WTC11 (cell line): ENCODE data around the gene ELOVL2. TPM values are rescaled to one million over a fixed set of nuclear protein-coding genes. Genes with fewer than 3 reads are reported as not detected.

Source experiments
- ATAC-seq: fragments of 200-7000 bp; cut with Tn5 transposase; 2 replicates; pipeline ENCODE4 v1.10.0; 2021; ENCODE audit warnings: mild to moderate bottlenecking, moderate library complexity
- CTCF ChIA-PET: fragments of 300-600 bp; sonication (Branson Sonifier 250); formaldehyde crosslinking; loops from one replicate; lab custom pipeline; 2021; ENCODE audit warnings: antibody characterized with exemption; lab: Charles Lee
- POLR2A ChIA-PET: fragments of 350-600 bp; sonication (Branson Sonifier 250); formaldehyde crosslinking; loops from one replicate; lab custom pipeline; 2021; ENCODE audit warnings: antibody characterized with exemption; lab: Charles Lee
- DNase-seq: peaks from one replicate; pipeline ENCODE4 v3.0.0; 2021; ENCODE audit warnings: low spot score
- H3K27ac Mint-ChIP-seq: 2 replicates; pipeline ENCODE4 v1.8.0; 2021; ENCODE audit warnings: mixed read lengths
- H3K27me3 Mint-ChIP-seq: 2 replicates; pipeline ENCODE4 v1.8.0; 2021; ENCODE audit warnings: low read depth, mild to moderate bottlenecking, moderate library complexity, mixed read lengths
- H3K36me3 Mint-ChIP-seq: 2 replicates; pipeline ENCODE4 v1.8.0; 2021; ENCODE audit warnings: mixed read lengths
- H3K4me1 Mint-ChIP-seq: 2 replicates; pipeline ENCODE4 v1.8.0; 2022; ENCODE audit warnings: mixed read lengths
- H3K4me3 Mint-ChIP-seq: 2 replicates; pipeline ENCODE4 v1.8.0; 2021; ENCODE audit warnings: mild to moderate bottlenecking, moderate library complexity, mixed read lengths
- H3K9me3 Mint-ChIP-seq: 2 replicates; pipeline ENCODE4 v1.8.0; 2021; ENCODE audit warnings: mixed read lengths
- CBFB ChIP-seq: sonication (generic); formaldehyde crosslinking; IDR thresholded peaks from 2 replicates; pipeline ENCODE4 v1.8.1; 2022; ENCODE audit warnings: mild to moderate bottlenecking, low read depth, missing genetic modification reagents
- CREB1 ChIP-seq: sonication (generic); formaldehyde crosslinking; IDR thresholded peaks from 2 replicates; pipeline ENCODE4 v1.8.0; 2023; ENCODE audit warnings: mild to moderate bottlenecking, missing genetic modification reagents
- JUN ChIP-seq: sonication (generic); formaldehyde crosslinking; IDR thresholded peaks from 2 replicates; pipeline ENCODE4 v1.8.0; 2023; ENCODE audit warnings: mild to moderate bottlenecking, missing genetic modification reagents
- NR2C2 ChIP-seq: sonication (generic); formaldehyde crosslinking; IDR thresholded peaks from 2 replicates; pipeline ENCODE4 v1.8.0; 2022; ENCODE audit warnings: mild to moderate bottlenecking, missing genetic modification reagents
- SMAD4 ChIP-seq: sonication (generic); formaldehyde crosslinking; IDR thresholded peaks from 2 replicates; pipeline ENCODE4 v1.8.0; 2022; ENCODE audit warnings: mild to moderate bottlenecking, missing genetic modification reagents
- SOX15 ChIP-seq: fragments of 250-450 bp; sonication (Bioruptor Pico); IDR thresholded peaks from 2 replicates; pipeline ENCODE4 v1.9.0; 2021; ENCODE audit warnings: mild to moderate bottlenecking
- SP1 ChIP-seq: sonication (generic); formaldehyde crosslinking; conservative IDR thresholded peaks from 2 replicates; pipeline ENCODE4 v1.8.1; 2022; ENCODE audit warnings: missing genetic modification reagents
- ZNF263 ChIP-seq: sonication (generic); formaldehyde crosslinking; IDR thresholded peaks from 2 replicates; pipeline ENCODE4 v1.8.1; 2022; ENCODE audit warnings: low read depth, mild to moderate bottlenecking, moderate library complexity, missing genetic modification reagents
- ZNF416 ChIP-seq: fragments of 250-450 bp; sonication (Bioruptor Pico); IDR thresholded peaks from 2 replicates; pipeline ENCODE4 v1.9.0; 2021; ENCODE audit warnings: mild to moderate bottlenecking, inconsistent platforms
- total RNA-seq: library from RNA; stranded (reverse); gene quantifications from 3 replicates; pipeline ENCODE4 v1.2.3, GENCODE V29; 2021
- TF ChIP-seq, protein P1 (sequence below): sonication (generic); formaldehyde crosslinking; IDR thresholded peaks from 2 replicates; pipeline ENCODE4 v1.8.1; 2022; ENCODE audit warnings: low read depth, mild to moderate bottlenecking, moderate library complexity, missing genetic modification reagents, borderline replicate concordance
- TF ChIP-seq, protein P2 (sequence below): sonication (generic); formaldehyde crosslinking; IDR thresholded peaks from 2 replicates; pipeline ENCODE4 v1.8.1; 2023; ENCODE audit warnings: mild to moderate bottlenecking, missing genetic modification reagents
- TF ChIP-seq, protein P3 (sequence below): sonication (generic); formaldehyde crosslinking; conservative IDR thresholded peaks from 2 replicates; pipeline ENCODE4 v1.8.1; 2023; ENCODE audit warnings: mild to moderate bottlenecking, low read depth, missing genetic modification reagents, moderate library complexity
- TF ChIP-seq, protein P4 (sequence below): sonication (generic); formaldehyde crosslinking; IDR thresholded peaks from 2 replicates; pipeline ENCODE4 v1.8.1; 2023; ENCODE audit warnings: mild to moderate bottlenecking, missing genetic modification reagents
- TF ChIP-seq, protein P5 (sequence below): sonication (generic); formaldehyde crosslinking; conservative IDR thresholded peaks from 2 replicates; pipeline ENCODE4 v1.8.1; 2022; ENCODE audit warnings: mild to moderate bottlenecking, missing genetic modification reagents
- TF ChIP-seq, protein P6 (sequence below): sonication (generic); formaldehyde crosslinking; IDR thresholded peaks from 2 replicates; pipeline ENCODE4 v1.8.1; 2022; ENCODE audit warnings: missing genetic modification reagents, borderline replicate concordance
- TF ChIP-seq, protein P7 (sequence below): sonication (generic); formaldehyde crosslinking; IDR thresholded peaks from 2 replicates; pipeline ENCODE4 v1.8.0; 2023; ENCODE audit warnings: mild to moderate bottlenecking, missing genetic modification reagents
- TF ChIP-seq, protein P8 (sequence below): fragments of 250-450 bp; sonication (Bioruptor Pico); IDR thresholded peaks from 2 replicates; pipeline ENCODE4 v1.9.0; 2021; ENCODE audit warnings: mild to moderate bottlenecking
- TF ChIP-seq, protein P9 (sequence below): sonication (generic); formaldehyde crosslinking; IDR thresholded peaks from 2 replicates; pipeline ENCODE4 v1.8.1; 2022; ENCODE audit warnings: mild to moderate bottlenecking, moderate library complexity, missing genetic modification reagents

Gene ELOVL2
- total RNA-seq, 1 experiment from 2014 or later, result 2.0 TPM

DNA sequence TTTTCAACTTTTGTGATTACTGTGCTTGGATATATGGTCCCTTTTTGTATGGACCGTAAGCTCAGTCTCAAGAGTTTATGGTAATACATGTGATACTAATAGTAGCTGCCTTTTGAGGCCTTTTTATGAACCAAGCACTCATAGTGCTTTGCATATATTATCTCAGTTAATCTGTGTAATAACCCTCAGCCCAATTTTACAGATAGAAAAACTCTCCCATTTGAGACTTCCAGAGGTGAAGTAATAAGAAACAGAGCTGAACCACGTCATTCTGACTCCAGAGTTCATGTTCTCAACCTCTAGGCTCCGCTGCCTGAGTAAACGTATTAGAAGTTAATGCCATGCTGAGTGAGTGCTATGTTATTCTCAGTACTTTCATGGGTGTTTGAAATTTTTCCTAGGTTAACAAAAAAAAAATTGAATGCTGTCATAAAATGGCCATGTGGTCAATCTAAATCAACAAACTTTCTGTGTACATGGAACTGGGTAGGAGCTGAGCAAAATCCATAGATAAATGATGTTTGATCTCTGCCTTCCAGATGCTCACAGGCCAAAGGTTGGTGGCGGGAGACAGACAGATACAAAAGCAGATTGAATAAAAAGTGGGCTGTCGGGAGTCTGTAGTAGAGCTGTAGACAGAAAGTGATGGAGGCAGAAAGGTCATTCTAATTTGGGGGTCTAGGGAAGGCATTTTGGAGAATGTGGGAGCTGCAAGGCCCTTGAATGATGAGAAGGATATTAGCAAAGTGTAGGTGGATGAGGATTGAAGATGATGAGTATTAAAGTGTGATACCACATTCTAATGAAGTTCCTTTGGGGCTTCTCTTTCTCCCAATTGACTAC lies 22.6 kb upstream of the ELOVL2 start:
- DNase-seq, result no peak
- no peaks in the 10 kb centered on the region for H3K9me3 Mint-ChIP-seq
- ChIA-PET CTCF (interaction anchor here (0.7 to 5.2 kb wide), 7 partner anchors 10 to 180 kb away, joined by 3 to 34 read pairs (median 4); partner anchors contain the start of genes ELOVL2 and SYCP2L), POLR2A (no interaction called here)
- no peak for ATAC-seq
- TF ChIP-seq, protein P1, sequence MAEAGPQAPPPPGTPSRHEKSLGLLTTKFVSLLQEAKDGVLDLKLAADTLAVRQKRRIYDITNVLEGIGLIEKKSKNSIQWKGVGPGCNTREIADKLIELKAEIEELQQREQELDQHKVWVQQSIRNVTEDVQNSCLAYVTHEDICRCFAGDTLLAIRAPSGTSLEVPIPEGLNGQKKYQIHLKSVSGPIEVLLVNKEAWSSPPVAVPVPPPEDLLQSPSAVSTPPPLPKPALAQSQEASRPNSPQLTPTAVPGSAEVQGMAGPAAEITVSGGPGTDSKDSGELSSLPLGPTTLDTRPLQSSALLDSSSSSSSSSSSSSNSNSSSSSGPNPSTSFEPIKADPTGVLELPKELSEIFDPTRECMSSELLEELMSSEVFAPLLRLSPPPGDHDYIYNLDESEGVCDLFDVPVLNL (CRISPR knock-in tag), result no peak
- TF ChIP-seq, protein P2, sequence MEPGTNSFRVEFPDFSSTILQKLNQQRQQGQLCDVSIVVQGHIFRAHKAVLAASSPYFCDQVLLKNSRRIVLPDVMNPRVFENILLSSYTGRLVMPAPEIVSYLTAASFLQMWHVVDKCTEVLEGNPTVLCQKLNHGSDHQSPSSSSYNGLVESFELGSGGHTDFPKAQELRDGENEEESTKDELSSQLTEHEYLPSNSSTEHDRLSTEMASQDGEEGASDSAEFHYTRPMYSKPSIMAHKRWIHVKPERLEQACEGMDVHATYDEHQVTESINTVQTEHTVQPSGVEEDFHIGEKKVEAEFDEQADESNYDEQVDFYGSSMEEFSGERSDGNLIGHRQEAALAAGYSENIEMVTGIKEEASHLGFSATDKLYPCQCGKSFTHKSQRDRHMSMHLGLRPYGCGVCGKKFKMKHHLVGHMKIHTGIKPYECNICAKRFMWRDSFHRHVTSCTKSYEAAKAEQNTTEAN (CRISPR knock-in tag), result no peak
- TF ChIP-seq ZNF263, result no peak
- TF ChIP-seq, protein P3, sequence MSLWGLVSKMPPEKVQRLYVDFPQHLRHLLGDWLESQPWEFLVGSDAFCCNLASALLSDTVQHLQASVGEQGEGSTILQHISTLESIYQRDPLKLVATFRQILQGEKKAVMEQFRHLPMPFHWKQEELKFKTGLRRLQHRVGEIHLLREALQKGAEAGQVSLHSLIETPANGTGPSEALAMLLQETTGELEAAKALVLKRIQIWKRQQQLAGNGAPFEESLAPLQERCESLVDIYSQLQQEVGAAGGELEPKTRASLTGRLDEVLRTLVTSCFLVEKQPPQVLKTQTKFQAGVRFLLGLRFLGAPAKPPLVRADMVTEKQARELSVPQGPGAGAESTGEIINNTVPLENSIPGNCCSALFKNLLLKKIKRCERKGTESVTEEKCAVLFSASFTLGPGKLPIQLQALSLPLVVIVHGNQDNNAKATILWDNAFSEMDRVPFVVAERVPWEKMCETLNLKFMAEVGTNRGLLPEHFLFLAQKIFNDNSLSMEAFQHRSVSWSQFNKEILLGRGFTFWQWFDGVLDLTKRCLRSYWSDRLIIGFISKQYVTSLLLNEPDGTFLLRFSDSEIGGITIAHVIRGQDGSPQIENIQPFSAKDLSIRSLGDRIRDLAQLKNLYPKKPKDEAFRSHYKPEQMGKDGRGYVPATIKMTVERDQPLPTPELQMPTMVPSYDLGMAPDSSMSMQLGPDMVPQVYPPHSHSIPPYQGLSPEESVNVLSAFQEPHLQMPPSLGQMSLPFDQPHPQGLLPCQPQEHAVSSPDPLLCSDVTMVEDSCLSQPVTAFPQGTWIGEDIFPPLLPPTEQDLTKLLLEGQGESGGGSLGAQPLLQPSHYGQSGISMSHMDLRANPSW (CRISPR knock-in tag), result no peak
- TF ChIP-seq, protein P4, sequence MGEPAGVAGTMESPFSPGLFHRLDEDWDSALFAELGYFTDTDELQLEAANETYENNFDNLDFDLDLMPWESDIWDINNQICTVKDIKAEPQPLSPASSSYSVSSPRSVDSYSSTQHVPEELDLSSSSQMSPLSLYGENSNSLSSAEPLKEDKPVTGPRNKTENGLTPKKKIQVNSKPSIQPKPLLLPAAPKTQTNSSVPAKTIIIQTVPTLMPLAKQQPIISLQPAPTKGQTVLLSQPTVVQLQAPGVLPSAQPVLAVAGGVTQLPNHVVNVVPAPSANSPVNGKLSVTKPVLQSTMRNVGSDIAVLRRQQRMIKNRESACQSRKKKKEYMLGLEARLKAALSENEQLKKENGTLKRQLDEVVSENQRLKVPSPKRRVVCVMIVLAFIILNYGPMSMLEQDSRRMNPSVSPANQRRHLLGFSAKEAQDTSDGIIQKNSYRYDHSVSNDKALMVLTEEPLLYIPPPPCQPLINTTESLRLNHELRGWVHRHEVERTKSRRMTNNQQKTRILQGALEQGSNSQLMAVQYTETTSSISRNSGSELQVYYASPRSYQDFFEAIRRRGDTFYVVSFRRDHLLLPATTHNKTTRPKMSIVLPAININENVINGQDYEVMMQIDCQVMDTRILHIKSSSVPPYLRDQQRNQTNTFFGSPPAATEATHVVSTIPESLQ, result no peak
- no peak for TF ChIP-seq JUN (CRISPR knock-in tag)
- TF ChIP-seq, protein P5, sequence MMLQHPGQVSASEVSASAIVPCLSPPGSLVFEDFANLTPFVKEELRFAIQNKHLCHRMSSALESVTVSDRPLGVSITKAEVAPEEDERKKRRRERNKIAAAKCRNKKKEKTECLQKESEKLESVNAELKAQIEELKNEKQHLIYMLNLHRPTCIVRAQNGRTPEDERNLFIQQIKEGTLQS, result no peak
- TF ChIP-seq, protein P6, sequence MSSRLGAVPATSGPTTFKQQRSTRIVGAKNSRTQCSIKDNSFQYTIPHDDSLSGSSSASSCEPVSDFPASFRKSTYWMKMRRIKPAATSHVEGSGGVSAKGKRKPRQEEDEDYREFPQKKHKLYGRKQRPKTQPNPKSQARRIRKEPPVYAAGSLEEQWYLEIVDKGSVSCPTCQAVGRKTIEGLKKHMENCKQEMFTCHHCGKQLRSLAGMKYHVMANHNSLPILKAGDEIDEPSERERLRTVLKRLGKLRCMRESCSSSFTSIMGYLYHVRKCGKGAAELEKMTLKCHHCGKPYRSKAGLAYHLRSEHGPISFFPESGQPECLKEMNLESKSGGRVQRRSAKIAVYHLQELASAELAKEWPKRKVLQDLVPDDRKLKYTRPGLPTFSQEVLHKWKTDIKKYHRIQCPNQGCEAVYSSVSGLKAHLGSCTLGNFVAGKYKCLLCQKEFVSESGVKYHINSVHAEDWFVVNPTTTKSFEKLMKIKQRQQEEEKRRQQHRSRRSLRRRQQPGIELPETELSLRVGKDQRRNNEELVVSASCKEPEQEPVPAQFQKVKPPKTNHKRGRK (CRISPR knock-in tag), result no peak
- no peak for TF ChIP-seq CREB1 (CRISPR knock-in tag)
- TF ChIP-seq SMAD4, result no peak
- no peak for TF ChIP-seq SP1
- H3K36me3 Mint-ChIP-seq, result no peaks in the 10 kb centered on the region
- no peaks in the 10 kb centered on the region for H3K27me3 Mint-ChIP-seq
- no peak overlapping the region for H3K27ac Mint-ChIP-seq
- H3K4me3 Mint-ChIP-seq, result no peak overlapping the region
- peaks cover 4% of the 10 kb centered on the region for H3K4me1 Mint-ChIP-seq

DNA sequence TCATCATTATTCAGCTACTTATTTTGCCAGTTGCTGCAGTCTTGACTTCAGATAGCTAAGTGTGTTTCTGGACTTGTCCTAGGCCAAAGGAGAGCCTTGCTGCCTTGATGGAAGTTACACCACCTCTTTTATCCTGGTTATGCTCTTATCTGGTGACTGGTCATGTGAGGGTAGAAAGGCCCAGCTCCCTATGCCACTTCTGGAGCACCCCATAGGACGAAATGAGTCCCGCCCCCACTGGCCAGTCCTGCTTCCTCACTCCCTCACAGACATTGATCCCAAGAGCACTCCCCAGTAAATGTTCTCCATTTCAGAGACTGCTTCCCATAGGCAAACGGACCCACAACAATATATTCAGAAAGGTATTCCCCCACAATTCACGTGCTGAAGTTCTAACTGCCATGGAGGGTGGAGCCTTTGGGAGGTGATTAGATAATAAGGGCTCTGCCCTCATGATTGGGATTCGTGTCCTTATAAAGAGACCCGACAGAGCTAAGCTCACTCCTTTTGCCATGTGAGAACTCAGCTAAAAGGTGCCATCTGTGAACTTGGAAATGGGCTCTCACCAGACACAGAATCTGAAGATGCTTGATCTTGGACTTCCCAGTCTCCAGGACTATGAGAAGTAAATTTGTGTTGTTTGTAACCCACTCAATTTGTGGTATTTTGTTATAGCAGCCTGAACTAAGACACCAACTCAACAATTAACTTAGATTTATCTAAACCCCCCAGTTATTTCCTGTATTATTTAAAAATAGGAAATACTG lies 21.5 kb upstream of the ELOVL2 start:
- ATAC-seq (peak; percentile 67), DNase-seq (no peak)
- POLR2A ChIA-PET, result interaction anchor here (0.6 kb wide), 1 partner anchor 105 kb away, joined by 5 read pairs; no protein-coding TSS in a partner anchor
- peak overlapping the region; percentile 41; the same call in 1 of the 2 replicates for H3K27ac Mint-ChIP-seq
- H3K27me3 Mint-ChIP-seq, result no peaks in the 10 kb centered on the region
- CTCF ChIA-PET, result interaction anchor here (1.5 to 5.2 kb wide), 3 partner anchors 111 to 179 kb away, joined by 4 to 34 read pairs (median 4); partner anchors contain the start of gene SYCP2L
- no peak overlapping the region for H3K4me3 Mint-ChIP-seq
- H3K36me3 Mint-ChIP-seq, result no peaks in the 10 kb centered on the region
- H3K4me1 Mint-ChIP-seq, result peaks cover 4% of the 10 kb centered on the region
- no peaks in the 10 kb centered on the region for H3K9me3 Mint-ChIP-seq
- TF ChIP-seq, protein P7, sequence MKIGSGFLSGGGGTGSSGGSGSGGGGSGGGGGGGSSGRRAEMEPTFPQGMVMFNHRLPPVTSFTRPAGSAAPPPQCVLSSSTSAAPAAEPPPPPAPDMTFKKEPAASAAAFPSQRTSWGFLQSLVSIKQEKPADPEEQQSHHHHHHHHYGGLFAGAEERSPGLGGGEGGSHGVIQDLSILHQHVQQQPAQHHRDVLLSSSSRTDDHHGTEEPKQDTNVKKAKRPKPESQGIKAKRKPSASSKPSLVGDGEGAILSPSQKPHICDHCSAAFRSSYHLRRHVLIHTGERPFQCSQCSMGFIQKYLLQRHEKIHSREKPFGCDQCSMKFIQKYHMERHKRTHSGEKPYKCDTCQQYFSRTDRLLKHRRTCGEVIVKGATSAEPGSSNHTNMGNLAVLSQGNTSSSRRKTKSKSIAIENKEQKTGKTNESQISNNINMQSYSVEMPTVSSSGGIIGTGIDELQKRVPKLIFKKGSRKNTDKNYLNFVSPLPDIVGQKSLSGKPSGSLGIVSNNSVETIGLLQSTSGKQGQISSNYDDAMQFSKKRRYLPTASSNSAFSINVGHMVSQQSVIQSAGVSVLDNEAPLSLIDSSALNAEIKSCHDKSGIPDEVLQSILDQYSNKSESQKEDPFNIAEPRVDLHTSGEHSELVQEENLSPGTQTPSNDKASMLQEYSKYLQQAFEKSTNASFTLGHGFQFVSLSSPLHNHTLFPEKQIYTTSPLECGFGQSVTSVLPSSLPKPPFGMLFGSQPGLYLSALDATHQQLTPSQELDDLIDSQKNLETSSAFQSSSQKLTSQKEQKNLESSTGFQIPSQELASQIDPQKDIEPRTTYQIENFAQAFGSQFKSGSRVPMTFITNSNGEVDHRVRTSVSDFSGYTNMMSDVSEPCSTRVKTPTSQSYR, result no peak
- TF ChIP-seq SOX15 (CRISPR knock-in tag) (no peak), CBFB (no peak), ZNF416 (no peak), NR2C2 (CRISPR knock-in tag) (no peak)
- TF ChIP-seq, protein P8, sequence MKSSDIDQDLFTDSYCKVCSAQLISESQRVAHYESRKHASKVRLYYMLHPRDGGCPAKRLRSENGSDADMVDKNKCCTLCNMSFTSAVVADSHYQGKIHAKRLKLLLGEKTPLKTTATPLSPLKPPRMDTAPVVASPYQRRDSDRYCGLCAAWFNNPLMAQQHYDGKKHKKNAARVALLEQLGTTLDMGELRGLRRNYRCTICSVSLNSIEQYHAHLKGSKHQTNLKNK (CRISPR knock-in tag), result no peak
- TF ChIP-seq, protein P9, sequence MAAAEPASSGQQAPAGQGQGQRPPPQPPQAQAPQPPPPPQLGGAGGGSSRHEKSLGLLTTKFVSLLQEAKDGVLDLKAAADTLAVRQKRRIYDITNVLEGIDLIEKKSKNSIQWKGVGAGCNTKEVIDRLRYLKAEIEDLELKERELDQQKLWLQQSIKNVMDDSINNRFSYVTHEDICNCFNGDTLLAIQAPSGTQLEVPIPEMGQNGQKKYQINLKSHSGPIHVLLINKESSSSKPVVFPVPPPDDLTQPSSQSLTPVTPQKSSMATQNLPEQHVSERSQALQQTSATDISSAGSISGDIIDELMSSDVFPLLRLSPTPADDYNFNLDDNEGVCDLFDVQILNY (CRISPR knock-in tag), result no peak
